Measurements from ENCODE around the gene PPP2R5C.

Gene PPP2R5C

GRCh38 chr14:101726954-101727302, 34.6 kb upstream of the PPP2R5C start:
- TF ChIP-seq RAD21 (IDR thresholded peaks at IDR 0.05; ENCODE audit: low read depth) (no peak), MAX (IDR thresholded peaks at IDR 0.05) (no peak), FOXM1 (IDR thresholded peaks at IDR 0.05; ENCODE audit: borderline replicate concordance, low read depth) (no peak), TAF1 (IDR thresholded peaks at IDR 0.05; ENCODE audit: low read depth) (no peak), USF1 (IDR thresholded peaks at IDR 0.05) (no peak), CREB1 (IDR thresholded peaks at IDR 0.05; ENCODE audit: low read depth) (no peak), REST (IDR thresholded peaks at IDR 0.05; ENCODE audit: low read depth) (no peak), NFIC (IDR thresholded peaks at IDR 0.05) (no peak), EP300 (IDR thresholded peaks at IDR 0.05; ENCODE audit: borderline replicate concordance) (no peak)

GRCh38 chr14:101727611-101728366, 33.7 kb upstream of the PPP2R5C start:
- TF ChIP-seq YY1 (IDR thresholded peaks at IDR 0.05; ENCODE audit: low read depth) (no peak), ZBTB7A (IDR thresholded peaks at IDR 0.05; ENCODE audit: low read depth) (no peak), EGR1 (IDR thresholded peaks at IDR 0.05) (no peak), TEAD4 (IDR thresholded peaks at IDR 0.05) (no peak), TAF1 (IDR thresholded peaks at IDR 0.05; ENCODE audit: low read depth) (no peak), RAD21 (IDR thresholded peaks at IDR 0.05; ENCODE audit: low read depth) (no peak), TCF12 (IDR thresholded peaks at IDR 0.05; ENCODE audit: low read depth) (no peak), CEBPB (IDR thresholded peaks at IDR 0.05) (no peak), USF1 (IDR thresholded peaks at IDR 0.05) (no peak), CREB1 (IDR thresholded peaks at IDR 0.05; ENCODE audit: low read depth) (no peak), FOXM1 (IDR thresholded peaks at IDR 0.05; ENCODE audit: borderline replicate concordance, low read depth) (no peak), EP300 (IDR thresholded peaks at IDR 0.05; ENCODE audit: borderline replicate concordance) (no peak), REST (IDR thresholded peaks at IDR 0.05; ENCODE audit: low read depth) (no peak), MAX (IDR thresholded peaks at IDR 0.05) (no peak), NFIC (IDR thresholded peaks at IDR 0.05) (no peak)

GRCh38 chr14:101728367-101728742, 33.2 kb upstream of the PPP2R5C start:
- TF ChIP-seq RAD21 (IDR thresholded peaks at IDR 0.05; ENCODE audit: low read depth) (no peak), EGR1 (IDR thresholded peaks at IDR 0.05) (no peak), CREB1 (IDR thresholded peaks at IDR 0.05; ENCODE audit: low read depth) (no peak), NFIC (IDR thresholded peaks at IDR 0.05) (no peak), USF1 (IDR thresholded peaks at IDR 0.05) (no peak), TAF1 (IDR thresholded peaks at IDR 0.05; ENCODE audit: low read depth) (no peak), CEBPB (IDR thresholded peaks at IDR 0.05) (no peak), TCF12 (IDR thresholded peaks at IDR 0.05; ENCODE audit: low read depth) (no peak), EP300 (IDR thresholded peaks at IDR 0.05; ENCODE audit: borderline replicate concordance) (no peak), YY1 (IDR thresholded peaks at IDR 0.05; ENCODE audit: low read depth) (no peak), FOXM1 (IDR thresholded peaks at IDR 0.05; ENCODE audit: borderline replicate concordance, low read depth) (no peak), REST (IDR thresholded peaks at IDR 0.05; ENCODE audit: low read depth) (no peak), TEAD4 (IDR thresholded peaks at IDR 0.05) (no peak), ZBTB7A (IDR thresholded peaks at IDR 0.05; ENCODE audit: low read depth) (no peak), MAX (IDR thresholded peaks at IDR 0.05) (no peak)
